ENCODE results near the gene ZHX3.

DNA sequence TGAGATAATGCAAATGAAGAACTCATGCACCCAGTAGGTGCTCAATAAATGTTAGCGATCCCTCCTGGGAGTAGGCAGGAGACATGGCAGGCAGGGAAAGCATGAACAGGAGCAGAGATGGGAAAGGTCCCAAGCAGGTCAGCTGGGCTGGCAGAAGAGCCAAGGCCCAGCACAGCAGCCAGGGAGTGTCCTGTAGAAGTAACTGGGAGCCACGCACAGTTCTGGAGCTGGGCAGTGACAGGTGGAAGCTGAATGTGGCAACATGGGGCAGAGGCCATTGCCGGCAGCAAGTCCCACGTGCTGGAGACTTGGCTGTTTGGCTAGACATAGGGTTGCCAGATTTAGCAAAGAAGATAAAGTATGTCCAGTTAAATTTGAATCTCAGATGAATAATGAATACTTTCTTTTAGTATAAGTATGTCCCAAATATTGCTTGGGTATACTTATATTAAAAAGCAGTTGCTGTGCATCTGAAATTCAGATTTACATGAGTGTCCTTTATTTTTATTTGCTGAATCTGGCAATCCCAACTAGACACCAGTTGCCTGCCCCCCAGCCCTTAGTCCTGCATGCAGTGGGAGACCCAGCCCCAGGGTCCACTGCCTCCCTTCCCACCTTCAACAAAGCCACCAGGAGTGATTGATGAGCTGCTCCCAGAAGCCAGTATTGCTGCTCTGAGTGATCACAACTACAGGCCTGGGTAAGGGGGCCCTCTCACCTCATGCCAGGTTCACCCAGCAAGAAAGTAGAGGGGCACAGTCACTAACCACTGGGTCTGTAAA, 19.4 kb upstream of the ZHX3 start:
- TF ChIP-seq, protein P1, sequence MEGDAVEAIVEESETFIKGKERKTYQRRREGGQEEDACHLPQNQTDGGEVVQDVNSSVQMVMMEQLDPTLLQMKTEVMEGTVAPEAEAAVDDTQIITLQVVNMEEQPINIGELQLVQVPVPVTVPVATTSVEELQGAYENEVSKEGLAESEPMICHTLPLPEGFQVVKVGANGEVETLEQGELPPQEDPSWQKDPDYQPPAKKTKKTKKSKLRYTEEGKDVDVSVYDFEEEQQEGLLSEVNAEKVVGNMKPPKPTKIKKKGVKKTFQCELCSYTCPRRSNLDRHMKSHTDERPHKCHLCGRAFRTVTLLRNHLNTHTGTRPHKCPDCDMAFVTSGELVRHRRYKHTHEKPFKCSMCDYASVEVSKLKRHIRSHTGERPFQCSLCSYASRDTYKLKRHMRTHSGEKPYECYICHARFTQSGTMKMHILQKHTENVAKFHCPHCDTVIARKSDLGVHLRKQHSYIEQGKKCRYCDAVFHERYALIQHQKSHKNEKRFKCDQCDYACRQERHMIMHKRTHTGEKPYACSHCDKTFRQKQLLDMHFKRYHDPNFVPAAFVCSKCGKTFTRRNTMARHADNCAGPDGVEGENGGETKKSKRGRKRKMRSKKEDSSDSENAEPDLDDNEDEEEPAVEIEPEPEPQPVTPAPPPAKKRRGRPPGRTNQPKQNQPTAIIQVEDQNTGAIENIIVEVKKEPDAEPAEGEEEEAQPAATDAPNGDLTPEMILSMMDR (conservative IDR thresholded peaks at IDR 0.05; ENCODE audit: low read length): no peak
- no peak for TF ChIP-seq EZH2phosphoT487 (IDR thresholded peaks at IDR 0.05; ENCODE audit: borderline replicate concordance)
